ENCODE measurements around the gene AK1. TPM values are rescaled to one million over a fixed set of nuclear protein-coding genes. Genes with fewer than 3 reads are reported as not detected.

Gene AK1
- total and polyA plus RNA-seq, 12 donors: 51.9 to 242 (median 91.9) TPM

DNA sequence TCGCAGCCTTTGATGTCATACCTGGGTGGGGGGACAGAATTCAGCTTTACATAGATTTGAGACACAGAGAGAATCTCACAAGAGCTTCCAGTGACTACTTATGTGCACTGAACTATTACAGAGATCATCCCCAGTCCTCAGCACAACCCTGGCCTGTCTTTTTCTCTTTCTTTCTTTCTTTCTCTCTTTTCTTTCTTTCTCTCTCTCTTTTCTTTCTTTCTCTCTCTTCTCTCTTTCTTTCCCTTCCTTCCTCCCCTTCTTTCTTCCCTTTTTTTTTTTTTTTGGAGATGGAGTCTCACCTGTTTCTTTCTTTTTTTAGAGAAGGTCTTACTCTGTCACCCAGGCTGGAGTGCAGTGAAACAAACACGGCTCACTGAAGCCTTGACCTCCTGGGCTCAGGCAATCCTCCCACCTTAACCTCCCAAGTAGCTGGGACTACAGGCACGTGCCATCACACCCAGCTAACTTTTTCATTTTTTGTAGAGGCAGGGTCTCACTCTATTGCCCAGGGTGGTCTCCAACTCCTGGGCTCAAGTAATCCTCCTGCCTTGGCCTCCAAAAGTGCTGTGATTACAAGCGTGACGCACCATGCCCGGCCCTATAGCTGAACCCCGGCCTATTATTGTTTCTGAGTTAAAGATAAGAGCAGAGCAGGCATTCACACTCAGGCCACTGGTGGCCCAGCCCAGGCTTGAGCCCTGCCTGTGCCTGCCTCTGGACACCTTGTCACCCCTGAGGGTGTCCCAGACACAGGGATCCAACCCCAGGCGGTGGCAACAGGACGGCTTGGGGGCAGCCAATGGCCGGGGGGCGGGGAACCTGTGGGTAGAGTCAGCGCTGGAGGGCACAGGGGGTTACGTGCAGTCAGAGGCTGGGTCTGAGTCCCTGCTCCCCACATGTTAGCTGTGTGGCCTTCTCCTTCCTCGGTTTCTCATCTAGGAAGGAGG, 48.8 kb upstream of the AK1 start:
- no peak overlapping the region for H3K27ac ChIP-seq
- no peak for TF ChIP-seq POLR2A (IDR thresholded peaks at IDR 0.05)
- TF ChIP-seq, protein P1, sequence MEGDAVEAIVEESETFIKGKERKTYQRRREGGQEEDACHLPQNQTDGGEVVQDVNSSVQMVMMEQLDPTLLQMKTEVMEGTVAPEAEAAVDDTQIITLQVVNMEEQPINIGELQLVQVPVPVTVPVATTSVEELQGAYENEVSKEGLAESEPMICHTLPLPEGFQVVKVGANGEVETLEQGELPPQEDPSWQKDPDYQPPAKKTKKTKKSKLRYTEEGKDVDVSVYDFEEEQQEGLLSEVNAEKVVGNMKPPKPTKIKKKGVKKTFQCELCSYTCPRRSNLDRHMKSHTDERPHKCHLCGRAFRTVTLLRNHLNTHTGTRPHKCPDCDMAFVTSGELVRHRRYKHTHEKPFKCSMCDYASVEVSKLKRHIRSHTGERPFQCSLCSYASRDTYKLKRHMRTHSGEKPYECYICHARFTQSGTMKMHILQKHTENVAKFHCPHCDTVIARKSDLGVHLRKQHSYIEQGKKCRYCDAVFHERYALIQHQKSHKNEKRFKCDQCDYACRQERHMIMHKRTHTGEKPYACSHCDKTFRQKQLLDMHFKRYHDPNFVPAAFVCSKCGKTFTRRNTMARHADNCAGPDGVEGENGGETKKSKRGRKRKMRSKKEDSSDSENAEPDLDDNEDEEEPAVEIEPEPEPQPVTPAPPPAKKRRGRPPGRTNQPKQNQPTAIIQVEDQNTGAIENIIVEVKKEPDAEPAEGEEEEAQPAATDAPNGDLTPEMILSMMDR (IDR thresholded peaks at IDR 0.05): no peak
- H3K9me3 ChIP-seq (replicated peaks in 1 of 3): no peaks in the 10 kb centered on the region
- intact Hi-C loops (cut with DNase I): loop anchor here (10.0 kb wide), 2 partner anchors 341 to 421 kb away; no protein-coding TSS in a partner anchor
- DNase-seq: no peak
- WGBS, 4 donors: 66 to 78% (median 74%) methylated on average over 4 to 14 of the region's 14 CpGs
- H3K36me3 ChIP-seq (replicated peaks in 1 of 2): no peaks in the 10 kb centered on the region
- H3K27me3 ChIP-seq: peaks cover 28% of the 10 kb centered on the region
- peaks cover 5 to 30% of the 10 kb centered on the region in 2 donors for H3K4me1 ChIP-seq (replicated peaks in 1 of 2)
- H3K4me3 ChIP-seq: no peak overlapping the region

DNA sequence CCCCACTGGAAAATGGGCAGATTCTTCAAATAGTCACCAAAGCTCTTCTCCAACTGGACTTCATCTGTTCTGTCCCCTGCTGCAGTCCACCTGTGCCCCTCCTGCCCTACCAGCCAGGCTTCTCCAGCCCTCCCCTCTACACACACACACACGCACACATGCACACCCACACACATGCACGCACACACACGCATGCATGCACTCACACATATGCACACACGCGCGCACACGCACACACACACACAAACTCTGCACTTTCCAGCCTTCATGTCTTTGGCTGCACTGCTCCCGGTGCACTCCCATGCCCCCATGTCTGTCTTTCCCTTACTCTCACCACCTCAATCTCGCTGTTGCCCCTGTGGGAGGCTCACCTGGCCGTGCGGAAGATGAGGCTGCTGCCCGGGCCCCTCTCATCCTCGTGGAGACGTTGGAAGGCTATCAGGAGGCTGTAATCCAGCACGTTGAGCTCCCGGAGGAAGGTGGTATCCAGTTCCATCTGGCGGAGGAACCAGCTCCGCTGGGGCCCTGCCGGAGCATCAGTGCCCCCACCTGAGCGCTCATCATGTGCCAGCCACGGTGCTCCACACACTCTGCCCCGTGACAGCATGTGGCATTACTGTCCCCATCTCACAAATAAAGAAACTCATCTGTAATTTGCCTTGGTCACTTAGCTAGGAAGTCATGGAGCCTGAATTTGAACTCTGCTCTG, 47.4 kb upstream of the AK1 start:
- no peak overlapping the region for H3K4me3 ChIP-seq
- H3K9me3 ChIP-seq (replicated peaks in 1 of 3): no peaks in the 10 kb centered on the region
- no peaks in the 10 kb centered on the region for H3K36me3 ChIP-seq (replicated peaks in 1 of 2)
- H3K27me3 ChIP-seq: peaks cover 28% of the 10 kb centered on the region
- no peak for DNase-seq
- no peak overlapping the region for H3K27ac ChIP-seq
- intact Hi-C loops (cut with DNase I): loop anchor here (5.0 to 10.0 kb wide), 4 partner anchors 188 to 420 kb away; partner anchors contain the start of gene TOR2A (in 1 of the 2)
- peaks cover 6 to 24% of the 10 kb centered on the region in 2 donors for H3K4me1 ChIP-seq (replicated peaks in 1 of 2)
- 80 to 93% (median 84%) methylated on average over 14 to 22 of the region's 22 CpGs for WGBS, 4 donors
- no peak for TF ChIP-seq POLR2A (IDR thresholded peaks at IDR 0.05)
- TF ChIP-seq, protein P1 (IDR thresholded peaks at IDR 0.05): no peak

DNA sequence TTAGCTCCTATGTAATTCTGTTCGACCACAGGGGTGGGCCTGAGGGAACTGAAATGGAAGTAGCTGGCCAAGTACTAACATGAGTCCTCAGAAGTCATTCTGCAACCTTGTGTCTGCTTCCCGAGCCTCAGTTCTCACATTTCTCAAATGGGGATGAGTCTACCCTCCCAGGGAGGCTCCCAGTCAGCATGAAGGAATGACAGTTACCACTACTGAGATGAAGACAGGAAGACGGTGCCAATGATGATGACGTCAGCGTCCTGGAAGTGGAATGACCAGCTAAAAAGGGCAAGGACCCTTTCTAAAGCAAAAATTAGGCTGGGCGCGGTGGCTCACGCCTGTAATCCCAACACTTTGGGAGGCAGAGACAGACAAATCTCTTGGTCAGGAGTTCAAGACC, 46.3 kb upstream of the AK1 start:
- no peak overlapping the region for H3K4me3 ChIP-seq
- H3K27ac ChIP-seq: no peak overlapping the region
- H3K9me3 ChIP-seq (replicated peaks in 1 of 3): no peaks in the 10 kb centered on the region
- peaks cover 28% of the 10 kb centered on the region for H3K27me3 ChIP-seq
- intact Hi-C loops (cut with DNase I): loop anchor here (5.0 to 10.0 kb wide), 4 partner anchors 186 to 419 kb away; partner anchors contain the start of gene TOR2A (in 1 of the 2)
- H3K36me3 ChIP-seq (replicated peaks in 1 of 2): no peaks in the 10 kb centered on the region
- TF ChIP-seq, protein P1 (IDR thresholded peaks at IDR 0.05): no peak
- no peak for TF ChIP-seq POLR2A (IDR thresholded peaks at IDR 0.05)
- H3K4me1 ChIP-seq (replicated peaks in 1 of 2): peaks cover 14 to 35% of the 10 kb centered on the region in 2 donors
- DNase-seq: peak in 1 of 7 donors; percentile 63
- 51 to 75% (median 66%) methylated on average over 8 of the region's 8 CpGs for WGBS, 4 donors

DNA sequence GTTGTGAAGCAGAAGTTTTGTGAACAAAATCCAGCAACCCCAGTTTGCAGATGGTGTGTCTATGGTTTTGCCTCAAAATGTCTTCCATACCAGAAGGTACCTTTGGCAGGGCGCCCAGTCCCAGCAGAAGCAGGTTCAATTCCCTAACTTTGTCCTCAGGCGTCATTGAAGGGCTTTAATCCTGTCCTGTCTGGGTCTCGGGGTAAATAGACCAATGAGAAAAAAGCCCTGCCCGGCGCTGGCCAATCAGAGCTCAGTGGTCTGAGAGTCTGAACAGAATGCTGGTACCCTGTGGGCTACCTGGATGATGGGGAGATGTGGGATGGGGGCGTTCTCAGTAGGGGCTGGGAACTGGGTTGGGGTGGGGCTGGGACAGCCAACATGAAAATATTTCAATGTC, 45.6 kb upstream of the AK1 start:
- Histone ChIP-seq H3K27ac (no peak overlapping the region), H3K27me3 (peaks cover 27% of the 10 kb centered on the region)
- WGBS, 4 donors: 48 to 56% (median 52%) methylated on average over 6 of the region's 6 CpGs

More for the DNA sequence above, 45.6 kb upstream of the AK1 start:
- no peak overlapping the region for H3K4me3 ChIP-seq
- intact Hi-C loops (cut with DNase I): loop anchor here (5.0 to 10.0 kb wide), 4 partner anchors 186 to 418 kb away; partner anchors contain the start of gene TOR2A (in 1 of the 2)
- H3K4me1 ChIP-seq (replicated peaks in 1 of 2): peaks cover 18 to 40% of the 10 kb centered on the region in 2 donors
- DNase-seq: no peak
- no peaks in the 10 kb centered on the region for H3K9me3 ChIP-seq (replicated peaks in 1 of 3)
- TF ChIP-seq POLR2A (IDR thresholded peaks at IDR 0.05): no peak
- TF ChIP-seq, protein P1 (IDR thresholded peaks at IDR 0.05): no peak
- H3K36me3 ChIP-seq (replicated peaks in 1 of 2): no peaks in the 10 kb centered on the region

Measured in adrenal gland (tissue), 12 donors.